Thyroid gland (tissue), 4 donors: ENCODE data around the gene IKZF5.

Source experiments
- POLR2A ChIP-seq, 2 donors: fragments of 450-650 bp; IDR thresholded peaks; one replicate each; pipeline ENCODE4 v1.6.1; 2017; ENCODE audit warnings: antibody characterized with exemption in 2 of 2, mild to moderate bottlenecking in 2 of 2, moderate library complexity in 1 of 2
- TF ChIP-seq, protein P1 (sequence below), 6 experiments: fragments of 200-600 bp in 3 of 6; fragments of 450-650 bp in 3 of 6; sonication (generic) in 3 of 6; IDR thresholded peaks; one replicate each; pipeline ENCODE4 v1.5.1; 2016 to 2019; ENCODE audit warnings: antibody characterized with exemption in 6 of 6, mild to moderate bottlenecking in 2 of 6, inconsistent platforms in 1 of 6, moderate library complexity in 1 of 6

DNA sequence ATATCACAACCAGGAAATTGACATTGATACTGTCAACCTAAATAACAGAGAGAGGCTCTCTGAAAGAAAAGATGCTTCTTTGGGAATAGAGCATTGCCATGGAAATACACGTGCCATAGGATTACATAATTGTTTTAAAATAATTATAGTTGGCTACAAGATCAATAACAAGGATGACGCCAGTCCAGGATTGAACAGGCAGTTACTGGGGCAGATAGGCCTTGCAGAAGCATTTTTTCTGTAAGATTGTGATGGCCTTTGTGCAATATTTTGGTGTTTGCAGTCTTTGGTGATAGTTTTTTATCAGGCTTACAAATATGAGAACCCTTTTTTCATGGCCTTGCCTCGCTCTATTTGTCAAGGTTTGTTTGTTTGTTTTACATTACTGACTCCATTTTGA, 10.7 kb upstream of the IKZF5 start:
- TF ChIP-seq, protein P1, sequence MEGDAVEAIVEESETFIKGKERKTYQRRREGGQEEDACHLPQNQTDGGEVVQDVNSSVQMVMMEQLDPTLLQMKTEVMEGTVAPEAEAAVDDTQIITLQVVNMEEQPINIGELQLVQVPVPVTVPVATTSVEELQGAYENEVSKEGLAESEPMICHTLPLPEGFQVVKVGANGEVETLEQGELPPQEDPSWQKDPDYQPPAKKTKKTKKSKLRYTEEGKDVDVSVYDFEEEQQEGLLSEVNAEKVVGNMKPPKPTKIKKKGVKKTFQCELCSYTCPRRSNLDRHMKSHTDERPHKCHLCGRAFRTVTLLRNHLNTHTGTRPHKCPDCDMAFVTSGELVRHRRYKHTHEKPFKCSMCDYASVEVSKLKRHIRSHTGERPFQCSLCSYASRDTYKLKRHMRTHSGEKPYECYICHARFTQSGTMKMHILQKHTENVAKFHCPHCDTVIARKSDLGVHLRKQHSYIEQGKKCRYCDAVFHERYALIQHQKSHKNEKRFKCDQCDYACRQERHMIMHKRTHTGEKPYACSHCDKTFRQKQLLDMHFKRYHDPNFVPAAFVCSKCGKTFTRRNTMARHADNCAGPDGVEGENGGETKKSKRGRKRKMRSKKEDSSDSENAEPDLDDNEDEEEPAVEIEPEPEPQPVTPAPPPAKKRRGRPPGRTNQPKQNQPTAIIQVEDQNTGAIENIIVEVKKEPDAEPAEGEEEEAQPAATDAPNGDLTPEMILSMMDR (IDR thresholded peaks at IDR 0.05): no peak
- TF ChIP-seq POLR2A (IDR thresholded peaks at IDR 0.05): no peak
